Measurements from ENCODE around the gene VEZF1.
"Not testable (repeated sequence)": the region's sequence is repeated elsewhere in the genome, so short reads cannot be mapped to it uniquely, and the experiment has no call there.

The VEZF1 gene

DNA sequence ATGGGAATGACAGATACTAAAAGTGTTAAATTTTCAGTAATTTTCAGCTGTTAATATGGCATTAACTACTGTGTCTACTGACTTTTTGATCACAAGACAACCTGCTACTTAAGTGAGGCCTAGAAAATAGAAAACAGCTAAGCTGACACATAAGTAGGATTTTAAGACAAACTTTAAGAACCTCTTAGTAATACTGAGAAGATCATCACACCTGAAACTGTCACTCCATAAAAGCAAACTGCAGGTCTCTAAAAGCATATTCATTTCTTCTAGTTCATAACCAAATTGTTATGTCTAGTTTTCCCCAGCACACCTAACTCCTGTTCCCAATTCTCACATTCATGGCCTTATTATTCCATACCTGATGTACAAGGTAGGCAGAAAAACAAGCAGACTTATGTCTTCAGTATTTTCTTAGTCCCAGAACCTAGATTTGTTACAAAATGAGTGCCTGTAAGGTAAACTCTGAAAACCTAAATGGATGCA, 11.0 kb upstream of the VEZF1 start:
- DNase-seq, result no peak

DNA sequence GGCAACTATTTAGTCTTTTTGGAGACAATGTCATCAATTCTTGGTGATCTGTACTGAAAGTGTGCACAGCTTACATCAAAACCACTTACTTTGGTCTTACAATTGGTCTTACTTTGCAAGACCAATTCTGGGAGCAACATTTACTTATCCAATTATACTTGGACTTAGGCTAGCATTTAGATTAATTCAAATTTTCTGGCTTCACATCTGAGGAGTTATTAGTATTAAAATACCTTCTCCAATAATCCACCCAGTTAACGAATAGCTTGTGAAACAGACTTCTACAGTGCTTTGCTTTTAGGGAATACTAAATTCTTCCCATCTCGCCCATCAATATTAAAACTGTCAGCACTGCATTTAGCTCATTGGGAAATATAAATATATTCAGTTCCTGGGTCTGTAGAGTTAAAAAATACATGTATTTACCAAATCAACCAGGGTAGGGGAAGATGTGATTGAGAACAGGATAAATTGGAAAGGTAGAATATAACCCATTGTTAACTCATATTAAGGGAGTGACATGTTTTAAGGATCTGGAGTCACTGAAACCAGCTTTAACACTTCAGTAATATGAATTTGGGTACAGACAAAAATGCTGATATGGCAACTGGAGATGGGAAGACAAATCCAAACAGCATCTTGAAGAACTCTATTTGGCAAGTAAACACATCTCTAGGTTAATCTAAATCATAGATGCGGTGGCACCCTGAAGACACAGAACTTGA, 9.2 kb upstream of the VEZF1 start:
- no peak for DNase-seq

DNA sequence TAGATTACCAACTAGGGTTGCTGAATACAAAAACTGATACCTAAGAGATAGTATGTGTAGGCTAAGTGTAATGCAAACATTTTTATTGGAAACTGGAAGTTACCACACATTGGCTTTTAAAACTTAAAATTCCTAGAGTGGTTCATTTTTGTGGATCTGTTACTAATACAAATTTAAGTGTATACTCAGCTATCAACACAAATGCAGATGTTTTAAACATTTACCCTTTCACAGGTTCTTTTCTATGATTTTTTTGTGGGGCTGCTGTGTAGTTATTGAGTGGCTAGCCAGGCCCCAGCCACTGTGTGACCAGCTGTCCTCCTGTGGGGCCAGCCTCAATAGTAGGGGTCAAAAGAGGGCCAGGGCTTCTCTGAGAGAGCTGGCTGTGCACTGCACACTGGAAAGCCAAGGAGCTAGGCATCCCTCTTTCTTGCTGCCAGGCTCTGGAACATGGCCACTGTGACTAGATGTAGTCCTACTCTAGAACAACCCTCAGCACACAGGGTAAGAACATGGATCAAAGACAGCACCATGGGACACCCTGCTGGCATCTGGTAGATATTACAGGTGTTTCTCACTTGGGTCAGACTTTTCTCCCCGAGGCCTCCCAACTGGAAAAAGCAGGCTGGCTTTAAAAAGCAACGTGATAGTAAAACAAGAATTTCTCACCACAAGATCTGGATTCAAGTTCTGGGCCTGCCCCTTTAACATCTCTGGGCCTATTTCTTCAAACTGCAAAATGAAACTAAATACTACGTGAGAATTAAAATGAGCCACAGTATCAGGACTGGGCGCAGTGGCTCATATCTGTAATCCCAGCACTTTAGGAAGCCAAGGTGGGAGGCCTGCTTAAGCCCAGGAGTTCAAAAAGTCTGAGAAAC, 7.3 kb upstream of the VEZF1 start:
- DNase-seq, result peak; percentile 83

DNA sequence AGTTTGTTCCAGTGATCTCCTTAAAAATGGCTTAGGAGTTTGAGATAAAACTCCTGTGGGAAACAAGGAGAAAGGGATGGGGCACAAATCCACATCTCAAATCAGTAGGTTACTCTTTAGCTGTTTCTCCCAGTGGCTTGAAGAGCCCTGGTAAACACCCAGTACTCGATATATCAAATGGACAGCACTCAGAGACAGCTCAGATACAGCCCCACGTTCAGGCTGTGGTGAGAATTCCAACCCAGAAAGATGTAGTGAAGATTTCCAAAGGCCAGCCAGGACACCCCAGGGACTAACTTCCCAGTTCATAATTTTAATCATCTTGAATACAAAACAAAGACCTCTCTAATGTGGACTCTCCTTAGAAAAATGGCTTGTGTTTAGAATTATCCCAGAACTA, 6.4 kb upstream of the VEZF1 start:
- DNase-seq, result no peak

DNA sequence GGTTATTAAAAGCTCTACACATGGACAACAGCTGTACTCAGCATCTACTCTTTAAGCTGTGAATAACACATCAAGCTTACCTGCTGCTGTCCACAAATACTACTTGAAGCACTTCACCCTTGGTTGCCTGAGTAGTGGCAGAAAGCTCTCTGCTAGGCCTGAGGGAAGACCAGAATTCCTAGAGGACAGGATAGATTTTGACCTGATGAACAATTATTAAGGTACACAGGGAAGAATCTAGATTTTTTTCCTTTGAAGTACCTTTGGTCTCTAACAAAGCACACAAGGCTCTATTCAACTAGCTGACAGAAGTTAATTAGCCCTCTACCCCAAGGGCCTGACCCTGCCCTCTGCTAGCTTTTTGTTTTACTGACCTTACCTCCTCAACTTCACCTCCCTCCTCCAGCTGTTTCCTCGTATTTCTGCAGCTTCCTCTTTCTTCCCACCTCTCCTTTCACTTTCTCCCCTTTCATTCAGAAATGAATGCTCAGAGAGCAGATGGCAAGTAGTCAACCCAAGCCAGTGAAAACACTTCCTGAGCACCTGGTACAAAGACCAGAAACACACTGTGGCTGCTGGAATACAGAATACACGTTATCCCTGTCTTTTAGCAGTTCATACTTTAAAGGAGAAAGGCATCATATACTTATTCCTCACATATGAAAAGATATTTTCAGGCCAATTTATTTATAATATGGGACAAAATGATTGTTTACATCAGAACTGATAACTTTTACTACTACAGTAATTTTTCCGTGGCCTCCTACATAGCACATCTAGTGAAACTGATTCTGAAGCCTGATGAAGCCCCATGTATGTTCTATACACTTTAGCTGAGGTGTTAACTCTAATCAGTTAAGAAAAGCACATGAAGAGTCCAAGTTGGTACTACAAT, 5.7 kb upstream of the VEZF1 start:
- DNase-seq, result no peak

DNA sequence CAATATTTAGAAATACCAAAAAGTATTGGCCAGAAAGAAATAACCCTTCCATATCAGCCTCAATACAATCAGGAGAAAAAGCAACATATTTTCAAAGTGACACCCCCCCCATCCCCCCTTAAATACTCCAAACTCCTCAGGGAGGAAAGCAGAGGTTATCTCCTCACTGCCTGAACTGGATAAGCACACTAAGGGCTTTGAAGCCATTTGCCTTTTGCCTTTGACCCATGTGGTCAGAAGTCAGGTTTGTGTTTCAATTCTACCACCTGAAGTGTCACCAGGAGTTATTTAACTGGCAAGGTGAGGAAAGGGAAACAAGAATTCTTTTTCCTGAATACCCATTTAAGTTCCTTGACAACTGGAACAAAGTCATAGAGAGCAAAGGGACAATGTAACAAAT, 3.5 kb upstream of the VEZF1 start:
- no peak for DNase-seq

DNA sequence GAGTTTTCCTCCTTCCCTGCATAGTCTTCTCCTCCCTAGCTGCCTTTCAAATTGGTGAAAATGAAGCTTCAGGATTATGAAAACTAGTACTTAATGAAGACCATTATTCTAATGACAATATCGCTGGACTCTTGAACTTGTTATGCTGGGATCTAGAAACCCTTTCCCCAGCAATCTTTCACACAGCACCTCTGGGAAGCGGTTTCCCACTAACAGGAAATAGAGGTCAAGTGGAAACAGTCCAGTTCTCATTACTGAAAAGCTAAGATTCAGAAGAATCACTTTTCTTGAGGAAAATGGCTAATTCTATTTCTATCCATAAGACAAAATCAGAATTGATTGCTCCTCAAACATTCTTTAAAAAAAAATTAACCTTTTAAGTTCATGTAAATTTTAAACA, 2.0 kb upstream of the VEZF1 start:
- DNase-seq, result no peak

DNA sequence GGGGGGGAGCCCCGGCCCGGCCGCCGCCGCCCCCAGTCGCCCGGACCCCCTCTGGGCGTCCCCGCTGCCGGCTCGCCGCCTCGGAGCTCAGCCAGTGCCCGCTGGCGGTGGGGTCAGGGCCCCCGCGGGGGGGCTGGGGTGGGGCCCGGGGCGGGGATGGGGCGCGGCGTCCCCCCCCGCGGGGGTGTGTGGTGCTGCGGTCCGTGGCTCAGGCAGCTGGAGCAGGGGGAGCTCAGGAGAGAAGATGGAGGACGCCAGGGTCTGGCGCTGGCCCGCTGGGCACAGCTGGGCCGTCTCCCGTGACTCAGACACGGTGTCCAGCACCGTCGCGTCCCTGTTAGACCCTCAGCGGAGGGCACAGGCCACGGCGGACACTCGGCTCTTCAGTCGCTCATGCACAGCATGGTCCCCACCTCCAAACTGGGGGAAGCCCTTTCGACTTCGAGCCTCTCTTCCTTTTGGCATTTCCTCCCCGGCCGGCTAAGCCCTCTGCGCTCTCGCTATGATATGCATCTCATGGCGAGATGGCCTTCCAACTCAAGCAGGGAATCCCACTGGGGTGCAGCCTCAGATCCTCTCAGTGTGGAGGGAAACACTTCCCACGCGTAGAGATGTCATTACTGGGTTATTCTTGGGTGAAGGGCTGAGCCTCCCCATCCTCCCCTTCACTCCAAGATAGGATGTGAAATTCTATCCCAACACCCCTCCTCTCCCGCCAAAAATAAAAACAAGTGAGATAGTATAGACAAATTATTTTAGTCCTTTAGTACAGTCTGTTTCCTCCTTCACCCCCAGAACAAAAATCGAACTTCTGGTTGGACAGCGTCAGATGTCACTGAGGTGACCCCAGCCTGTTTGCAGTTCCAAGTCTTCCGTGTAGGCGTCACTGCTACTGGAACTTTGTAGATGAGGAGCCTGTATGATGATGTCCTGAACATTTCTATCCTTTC, 522 bp upstream of the VEZF1 start:
- peak; percentile 80 for DNase-seq

DNA sequence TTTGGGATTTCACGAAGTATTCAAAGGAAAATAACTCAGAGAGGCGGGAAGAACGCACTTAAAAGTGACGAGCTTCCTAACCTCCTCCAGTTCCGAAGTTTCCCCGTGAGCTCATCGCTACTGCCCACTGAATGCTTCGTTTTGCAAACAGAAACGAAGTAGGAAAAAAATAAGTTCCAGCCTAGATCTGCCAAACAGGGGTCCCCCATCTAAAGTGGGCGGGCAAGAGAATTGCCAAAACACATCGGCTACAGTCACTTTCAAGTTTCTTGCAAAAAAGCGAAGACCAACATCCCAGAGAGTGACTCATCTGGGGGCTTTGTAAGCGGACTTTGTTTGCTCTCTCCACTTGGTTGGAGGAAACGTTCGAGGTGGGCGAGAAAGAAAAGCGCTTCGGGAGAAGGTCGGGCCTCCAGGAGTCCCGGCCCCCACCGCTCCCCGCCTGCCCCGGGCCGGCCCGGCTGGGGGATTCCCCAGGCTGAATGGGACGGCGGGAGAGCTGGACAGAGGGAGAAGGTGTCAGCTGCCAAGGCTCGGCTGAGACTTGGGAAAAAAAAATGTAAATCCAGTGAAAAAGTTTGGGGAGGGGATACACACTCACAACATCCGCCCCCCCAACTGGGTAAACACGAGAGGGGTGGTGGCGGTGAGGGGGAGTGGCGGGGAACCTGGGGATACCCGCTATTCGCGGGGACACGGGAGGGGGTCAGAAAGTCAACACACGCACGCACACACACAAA, 1.0 kb downstream of the VEZF1 start:
- DNase-seq, result peak; percentile 81

DNA sequence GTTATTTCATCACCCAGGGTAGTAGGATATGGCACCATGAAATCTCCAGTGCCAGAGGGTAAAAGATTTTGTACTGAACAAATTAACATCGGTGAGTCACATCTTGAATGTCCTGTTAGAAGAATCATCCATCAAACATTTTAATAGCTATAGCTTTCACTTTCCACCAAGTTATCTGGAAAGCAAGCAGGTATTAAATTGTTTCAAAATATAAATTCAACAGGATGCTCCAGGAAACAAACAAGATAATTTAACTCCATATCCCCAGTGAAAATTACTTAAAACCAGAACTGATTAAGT, 2.4 kb downstream of the VEZF1 start:
- DNase-seq, result peak; percentile 84

DNA sequence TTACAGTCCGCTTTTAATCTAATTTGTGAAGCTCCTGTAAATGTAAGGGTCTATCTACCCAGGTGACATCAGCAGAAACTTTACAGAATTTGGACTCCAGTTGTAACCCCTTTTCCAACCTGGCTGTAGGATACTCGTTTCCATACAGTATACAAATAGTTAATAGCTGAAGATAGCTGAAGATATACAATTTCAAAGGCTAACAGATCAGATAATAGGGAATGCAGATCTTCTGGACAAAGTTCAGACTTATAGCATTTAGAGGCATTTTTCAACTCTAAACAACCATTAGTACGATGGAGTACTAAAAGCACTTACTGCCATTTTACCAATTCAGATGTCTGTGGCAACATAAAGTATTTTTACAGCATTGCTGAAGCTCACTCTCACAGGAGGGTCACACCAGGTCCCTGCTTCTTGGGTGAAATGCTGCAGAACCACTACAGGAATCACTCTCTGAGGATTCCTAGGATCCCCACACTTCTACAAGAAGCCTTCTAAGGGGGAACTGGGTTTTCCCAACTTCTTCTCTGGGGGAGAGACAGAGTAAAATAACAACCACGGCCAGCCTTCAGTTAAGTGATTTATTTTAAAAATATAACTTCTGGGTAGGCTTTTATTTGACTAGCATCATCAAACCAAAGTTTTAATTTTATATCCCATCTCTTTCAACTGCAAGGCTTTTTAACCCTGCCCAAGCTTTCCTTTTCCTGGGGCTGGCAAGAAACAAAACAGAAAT, 2.9 kb downstream of the VEZF1 start:
- DNase-seq, result no peak

DNA sequence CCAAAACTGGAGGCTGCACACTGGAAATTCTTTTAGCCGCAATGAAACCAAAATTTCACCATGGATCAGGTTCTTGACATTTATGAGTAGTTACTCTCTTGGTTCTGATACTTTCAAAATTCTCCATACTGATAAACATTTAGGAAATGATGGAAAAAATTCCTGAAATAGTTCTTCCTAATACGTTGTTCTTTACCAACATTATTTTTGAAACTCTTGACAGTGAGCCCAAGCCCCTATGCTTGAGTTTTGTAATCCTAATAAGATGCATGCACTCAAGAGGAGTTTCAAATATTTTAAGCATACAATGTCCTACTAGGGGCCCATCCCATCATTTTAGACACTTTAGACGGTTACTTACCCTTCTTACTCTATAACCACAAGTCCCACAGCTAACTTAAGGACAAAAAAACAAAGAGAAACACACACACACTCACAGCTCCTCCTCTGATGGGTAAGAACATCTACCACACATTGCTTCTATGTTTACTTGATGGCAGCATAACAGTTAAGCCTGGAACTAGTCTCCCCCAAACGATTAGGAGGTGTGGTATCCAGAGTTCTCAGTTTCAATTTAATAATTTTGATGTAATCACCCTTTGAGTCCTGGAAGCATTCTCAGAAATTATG, 3.7 kb downstream of the VEZF1 start:
- peak; percentile 45 for DNase-seq

DNA sequence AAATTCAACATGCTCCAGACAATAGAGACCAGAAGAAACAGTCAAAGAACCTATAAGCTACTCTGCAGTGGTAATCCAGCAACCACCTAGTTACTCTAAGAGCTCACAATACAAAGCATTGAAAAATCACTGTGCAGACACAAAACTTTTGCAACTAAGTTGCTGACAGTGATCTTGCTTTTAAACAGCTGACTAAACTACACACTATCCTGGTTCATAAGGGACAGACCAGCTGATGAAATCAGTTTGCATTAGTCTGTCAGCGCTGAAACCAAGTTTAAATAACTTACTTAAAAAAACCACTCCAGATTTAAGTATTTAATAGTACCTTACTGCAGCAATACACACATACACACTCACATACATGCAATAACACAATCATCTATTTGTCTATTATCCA, 4.6 kb downstream of the VEZF1 start:
- DNase-seq, result no peak

DNA sequence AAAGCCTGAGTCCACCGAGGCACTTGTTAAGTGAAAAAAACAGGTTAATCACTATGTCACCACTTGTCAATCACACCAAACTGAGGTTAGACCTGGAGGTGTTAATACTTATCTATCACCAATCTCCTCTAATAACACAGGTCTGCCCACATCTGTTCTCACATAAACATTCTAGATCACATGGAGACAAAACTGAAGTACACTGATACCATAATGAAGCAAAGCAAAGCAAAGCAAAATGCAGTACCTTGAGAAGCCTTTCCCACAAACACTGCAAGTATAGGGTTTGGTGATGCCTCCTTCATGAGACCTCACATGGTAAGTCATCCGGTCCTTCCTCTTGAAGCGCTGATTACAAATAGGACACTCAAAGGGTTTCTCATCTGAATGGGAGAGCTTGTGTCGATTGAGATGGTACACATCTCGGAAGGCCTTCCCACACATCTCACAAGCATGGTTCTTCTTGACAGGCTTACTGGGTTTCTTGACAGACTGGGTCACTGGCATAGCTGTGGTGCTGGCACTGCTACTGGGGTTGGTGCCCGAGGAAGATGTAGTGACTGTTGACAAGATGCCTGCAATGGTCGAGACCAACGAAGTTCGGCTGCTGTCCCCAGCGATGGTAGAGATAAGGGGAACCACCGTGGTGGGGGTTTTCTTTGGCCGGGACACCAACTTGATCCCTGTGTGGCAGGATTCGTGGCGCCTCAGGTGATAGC, 5.4 kb downstream of the VEZF1 start:
- DNase-seq, result no peak

DNA sequence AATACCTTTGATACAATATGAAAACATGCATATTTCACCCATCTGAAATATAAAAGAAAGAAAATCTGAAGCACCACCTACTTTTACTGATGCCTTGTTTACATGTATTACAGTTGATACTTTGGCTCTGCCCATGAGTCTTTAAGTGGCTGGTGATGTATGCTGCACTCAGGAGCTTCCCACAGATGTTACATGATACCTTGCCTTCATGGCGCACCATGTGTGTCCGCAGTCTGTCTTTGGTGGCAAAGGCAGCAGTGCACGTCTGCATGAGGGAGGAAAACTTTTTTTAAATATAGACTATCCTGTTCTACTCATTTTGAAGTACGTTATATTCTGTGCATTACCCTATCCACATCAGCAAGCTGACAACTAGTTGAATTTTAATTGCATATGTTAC, 7.5 kb downstream of the VEZF1 start:
- DNase-seq, result no peak

DNA sequence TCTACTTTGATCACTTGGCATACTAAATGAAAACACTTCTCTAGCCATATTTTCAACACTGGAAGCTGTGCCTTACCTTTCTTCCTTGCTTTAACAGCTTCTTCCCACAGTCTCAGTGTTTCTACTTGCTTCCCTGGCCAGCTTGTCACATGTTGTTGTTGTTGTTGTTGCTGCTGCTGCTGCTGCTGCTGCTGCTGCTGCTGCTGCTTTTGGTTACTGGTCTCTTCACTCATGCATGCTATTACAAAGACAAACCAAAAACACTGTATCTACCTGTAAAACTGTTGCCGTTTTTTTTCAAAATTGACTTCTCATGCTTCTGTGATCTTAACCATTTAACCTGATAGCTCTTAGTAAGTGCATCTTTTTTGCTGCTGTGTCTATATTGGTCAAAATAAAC, 9.0 kb downstream of the VEZF1 start:
- no peak for DNase-seq

DNA sequence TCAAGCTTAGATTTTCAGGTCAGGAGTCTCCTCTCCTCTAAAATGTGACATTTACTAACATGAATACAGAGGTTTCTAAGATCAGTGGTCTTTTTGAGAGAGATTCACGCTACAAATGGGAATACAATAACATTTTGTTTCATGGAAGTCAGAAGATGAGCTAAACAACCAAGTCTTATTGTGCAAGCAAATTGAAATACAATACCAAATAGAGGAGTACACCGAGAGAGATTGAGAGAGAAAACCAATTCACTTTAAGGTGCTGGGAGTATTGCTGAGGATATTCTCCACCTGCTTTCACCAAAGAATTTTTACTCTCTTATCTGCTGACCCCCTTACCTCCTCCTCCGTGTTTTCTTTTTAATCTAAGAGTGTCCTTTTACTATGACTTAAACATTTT, 11.5 kb downstream of the VEZF1 start:
- no peak for DNase-seq

DNA sequence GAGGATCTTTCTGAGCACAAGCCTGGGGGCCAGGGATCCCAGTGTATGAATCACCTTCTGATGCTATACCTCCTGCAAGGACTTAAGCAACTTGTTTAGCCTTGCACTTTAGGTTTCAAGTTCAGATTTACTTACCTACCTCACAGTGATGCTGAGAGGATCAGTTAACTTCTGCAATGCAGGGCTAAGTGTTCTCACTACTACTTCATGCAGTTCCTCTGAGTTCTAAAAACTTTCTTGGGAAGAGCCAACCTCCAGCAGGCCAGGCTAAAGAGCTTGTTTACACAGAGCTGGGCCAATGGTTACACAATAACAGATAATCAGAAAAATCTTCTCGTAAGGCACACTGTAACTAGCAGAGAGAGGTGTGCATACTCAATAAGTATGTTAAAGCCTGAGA, 13.0 kb downstream of the VEZF1 start:
- DNase-seq, result no peak

DNA sequence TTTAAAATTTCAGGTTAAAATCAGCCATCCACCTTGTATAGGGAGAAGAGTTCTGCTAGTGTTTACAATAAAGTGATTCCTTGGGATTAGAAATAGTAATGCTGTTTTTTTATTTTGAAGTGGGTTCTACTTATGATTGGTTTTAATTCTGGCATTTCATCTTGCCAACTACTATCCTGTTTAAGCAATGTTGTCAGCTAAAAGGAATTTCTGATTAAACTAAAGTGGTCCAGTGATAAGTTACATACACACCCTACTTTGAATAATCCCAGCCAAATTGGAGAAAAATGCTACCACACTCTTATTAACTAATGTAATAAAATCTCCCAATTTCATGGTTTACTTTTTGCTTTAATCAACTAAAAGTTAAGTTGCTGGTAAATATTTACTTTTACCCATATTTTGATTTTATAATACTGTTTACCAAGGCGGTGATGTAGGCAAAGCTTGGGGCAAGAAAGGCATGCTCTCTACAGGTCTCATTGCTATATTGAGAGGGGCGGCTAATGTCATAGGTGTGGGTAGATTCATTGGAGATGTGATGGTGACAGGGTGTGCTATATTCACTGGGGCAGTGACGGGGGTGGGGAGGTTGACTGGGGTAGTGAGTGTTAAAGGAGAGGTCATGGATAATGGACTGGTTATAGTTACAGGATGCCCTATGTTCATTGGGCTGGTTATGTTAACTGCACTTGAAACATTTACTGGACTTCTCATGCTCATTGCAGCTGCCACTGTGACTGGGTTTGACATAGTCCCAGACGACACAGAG, 13.8 kb downstream of the VEZF1 start:
- DNase-seq, result not testable (repeated sequence)
